GM18868 (cell line): ENCODE data around the gene PHLPP1.
A peak's percentile ranks its signal among the peaks of the same experiment; 100 is the strongest.
"Not testable (repeated sequence)": the region's sequence is repeated elsewhere in the genome, so short reads cannot be mapped to it uniquely, and the experiment has no call there.

Experiments used
- ATAC-seq: cut with Tn5 transposase; IDR thresholded peaks from one replicate; pipeline ENCODE4 v1.9.1; 2021; ENCODE audit warnings: mild to moderate bottlenecking, moderate library complexity; ENCODE audit not compliant: unreplicated experiment

PHLPP1 gene

DNA sequence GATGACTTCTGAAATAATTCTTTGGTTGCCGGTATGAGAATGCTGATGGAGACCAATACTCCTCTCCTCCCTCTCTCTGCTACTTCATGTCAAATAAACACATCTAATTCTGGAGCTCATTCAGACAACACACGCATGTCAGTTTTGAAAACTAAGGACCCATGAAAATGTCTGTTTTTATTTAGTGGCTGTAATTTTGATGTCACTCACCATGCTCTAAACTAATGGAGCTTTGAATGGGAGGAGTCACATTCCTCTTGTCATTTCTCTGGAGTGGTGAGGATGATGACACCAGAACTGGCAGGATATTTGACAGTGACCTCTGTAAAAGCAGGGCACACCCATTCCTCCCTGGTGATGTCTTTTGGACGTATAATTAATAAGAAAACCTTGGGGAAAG is 163.0 kb downstream of the PHLPP1 start:
- ATAC-seq: no peak

DNA sequence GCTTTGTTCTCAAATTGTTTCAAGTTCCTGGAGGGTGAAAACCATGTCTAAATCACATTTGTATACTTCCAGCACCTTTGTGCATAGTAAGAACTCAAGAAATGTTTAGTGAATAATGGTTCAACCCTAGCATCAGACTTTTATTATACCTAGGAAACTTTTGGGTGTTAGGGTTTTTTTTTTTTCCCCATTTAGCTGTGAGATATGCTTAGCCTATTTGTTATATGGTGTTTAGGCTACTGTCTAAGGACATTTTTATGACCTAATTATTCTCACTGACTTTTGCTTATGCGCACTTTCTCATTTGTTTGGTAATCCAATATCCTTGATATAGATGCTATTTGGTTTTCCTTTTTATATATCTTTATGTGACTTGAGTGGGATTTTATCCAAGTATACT is 164.7 kb downstream of the PHLPP1 start:
- ATAC-seq: no peak

DNA sequence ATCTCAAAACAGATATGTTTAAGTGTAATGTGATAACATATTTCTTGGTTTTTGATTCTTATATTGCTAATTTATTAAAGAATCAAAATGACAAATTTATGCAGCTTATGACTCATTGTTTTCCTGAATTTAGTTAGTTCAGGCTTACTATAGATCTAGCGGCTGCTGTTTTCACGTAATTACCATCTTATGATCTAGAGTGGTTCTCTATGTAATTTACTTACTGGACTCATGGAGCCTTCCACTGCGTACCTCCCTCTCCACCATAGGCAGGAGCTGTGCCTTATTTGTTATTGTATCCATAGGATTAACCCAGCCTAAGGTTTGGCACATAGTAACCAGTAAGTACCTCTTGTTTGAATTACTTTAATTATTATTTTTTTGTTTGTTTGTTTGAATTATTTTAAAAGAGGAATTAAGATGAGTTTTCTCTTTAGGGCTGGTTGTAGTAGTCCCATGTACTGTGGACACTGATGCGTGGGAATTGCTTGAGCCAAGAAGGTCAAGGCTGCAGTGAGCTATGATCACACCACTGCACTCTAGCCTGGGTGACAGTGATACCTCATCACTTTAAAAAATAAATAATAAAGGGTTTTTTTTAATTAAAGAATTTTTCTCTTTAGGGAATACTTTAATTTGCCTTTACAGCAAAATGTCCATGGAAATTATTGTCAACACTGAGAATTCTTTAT is 165.5 kb downstream of the PHLPP1 start:
- ATAC-seq: no peak

DNA sequence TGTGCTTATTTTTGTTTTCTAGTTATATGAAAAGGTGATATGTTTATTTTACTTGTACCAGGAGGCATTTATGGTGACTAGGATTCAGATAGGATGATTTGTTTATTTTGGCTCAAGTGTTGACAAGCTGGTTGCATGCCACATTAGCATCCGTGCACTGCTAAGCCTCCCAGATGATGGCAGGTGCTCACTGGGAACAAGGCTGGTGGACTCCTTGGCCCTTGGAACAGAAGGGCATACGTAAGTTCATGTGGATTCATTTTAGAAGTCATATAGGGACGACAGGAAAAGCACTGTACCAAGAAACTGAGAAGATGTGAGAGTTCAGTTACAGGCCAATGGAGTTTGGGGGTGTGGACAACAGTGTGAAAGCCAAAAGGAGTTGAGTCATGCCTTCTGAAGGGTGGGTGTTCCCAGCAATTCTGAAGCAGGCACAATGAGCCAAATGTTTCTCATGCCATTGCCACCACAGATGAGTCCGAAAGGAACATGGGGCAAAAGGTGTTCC is 166.2 kb downstream of the PHLPP1 start:
- ATAC-seq: peak; percentile 83

DNA sequence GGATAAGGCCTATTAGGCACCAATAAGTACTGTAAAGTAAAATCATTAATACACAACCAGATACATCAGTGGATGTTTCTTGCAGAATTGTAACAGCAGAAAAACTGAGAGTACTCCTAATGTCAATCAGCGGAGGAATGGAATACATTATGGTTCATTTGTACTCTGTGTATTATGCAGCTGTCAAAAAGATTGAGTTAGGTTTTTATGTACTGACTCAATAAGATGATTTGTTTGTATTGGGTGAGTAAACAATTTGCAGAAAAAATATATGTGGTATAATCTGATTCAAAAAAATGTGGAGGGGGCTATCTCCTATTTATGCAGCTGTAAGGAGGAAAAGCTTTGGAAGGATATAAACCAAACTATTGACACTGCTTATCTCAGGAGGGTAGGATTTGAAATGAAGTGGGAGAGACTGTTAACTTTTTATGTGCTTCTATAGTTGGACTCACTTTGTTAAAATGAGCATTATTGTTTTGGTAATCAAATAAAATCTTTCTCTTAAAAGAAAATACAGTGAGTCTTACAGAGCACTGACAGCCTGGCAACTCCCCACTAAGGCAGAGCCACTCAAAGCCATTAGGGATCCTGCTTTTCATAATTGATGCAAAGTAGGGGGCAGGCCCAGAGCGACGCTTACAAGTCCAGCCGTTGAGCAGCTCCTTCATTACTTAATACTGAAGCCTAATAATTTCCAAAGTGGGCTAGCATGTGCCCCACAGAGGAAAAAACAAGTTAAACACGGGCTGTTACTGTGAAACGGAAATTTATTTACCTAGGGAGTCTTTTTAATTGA is 168.8 kb downstream of the PHLPP1 start:
- ATAC-seq: no peak

DNA sequence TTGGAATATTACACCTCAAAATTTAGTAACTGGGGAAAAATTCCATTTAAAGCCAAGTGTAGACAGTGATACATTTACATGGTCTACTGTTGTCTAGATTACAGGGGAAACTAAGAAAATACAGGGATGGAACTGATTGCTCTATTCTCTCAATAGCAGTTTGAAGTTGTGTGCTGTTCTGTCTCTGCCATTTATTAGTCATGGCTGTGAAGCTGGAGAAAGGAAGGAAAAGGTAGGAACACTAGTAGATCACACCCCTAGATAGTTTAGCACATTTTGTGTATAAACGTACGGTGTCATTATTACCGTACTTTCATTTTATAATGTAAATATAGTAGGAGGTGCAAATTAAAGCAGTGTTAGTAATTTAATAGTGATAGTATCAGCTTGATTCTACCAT is 170.5 kb downstream of the PHLPP1 start:
- ATAC-seq: no peak

DNA sequence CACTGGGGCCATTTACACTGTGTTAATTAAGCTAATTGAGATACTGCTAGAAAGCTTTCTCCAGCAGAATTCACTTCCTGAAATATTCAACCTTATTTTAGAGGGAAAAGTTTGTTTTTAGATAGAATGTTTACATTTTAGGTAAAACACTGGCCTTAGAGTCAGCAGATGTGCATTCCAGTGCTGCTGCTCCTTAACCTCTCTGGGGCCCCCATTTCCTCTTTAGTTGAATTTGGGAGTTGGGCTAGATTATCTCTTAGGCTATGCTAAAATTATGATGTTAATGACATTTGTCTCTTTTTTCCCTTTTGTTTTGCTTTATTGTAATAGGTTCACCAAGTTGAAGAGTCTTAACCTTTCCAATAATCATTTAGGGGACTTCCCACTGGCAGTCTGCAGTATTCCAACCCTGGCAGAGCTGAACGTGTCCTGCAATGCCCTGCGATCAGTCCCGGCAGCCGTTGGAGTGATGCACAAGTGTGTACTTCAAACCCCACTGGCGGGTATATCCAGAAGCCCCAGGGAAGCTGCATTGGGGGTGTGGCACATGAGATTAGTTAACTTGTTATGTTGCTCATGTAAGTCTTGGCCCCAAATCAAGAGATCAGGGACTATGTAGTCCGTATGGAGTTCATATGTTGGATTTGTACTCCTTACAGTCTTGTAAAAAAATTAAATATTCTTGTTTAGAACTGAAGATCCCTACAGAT is 179.5 kb downstream of the PHLPP1 start:
- no peak for ATAC-seq

DNA sequence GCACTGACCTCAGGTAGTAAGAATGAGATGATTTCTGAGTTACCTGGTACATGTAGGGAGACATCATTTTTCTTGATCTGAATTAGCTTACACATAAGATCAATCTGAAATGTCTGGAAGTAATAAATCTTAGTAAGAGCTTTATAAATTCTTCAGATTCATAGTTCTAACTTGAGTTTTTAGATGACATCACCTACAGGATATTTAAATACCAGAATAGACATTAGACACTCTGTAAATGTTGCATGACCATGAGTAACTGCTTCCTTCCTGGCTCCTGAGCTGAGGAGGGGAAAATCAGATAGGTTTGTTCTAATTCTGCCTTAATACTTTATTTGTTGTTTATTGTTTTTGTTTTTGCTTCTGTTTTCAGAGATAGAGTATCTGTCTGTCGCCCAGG is 181.8 kb downstream of the PHLPP1 start:
- ATAC-seq: no peak

DNA sequence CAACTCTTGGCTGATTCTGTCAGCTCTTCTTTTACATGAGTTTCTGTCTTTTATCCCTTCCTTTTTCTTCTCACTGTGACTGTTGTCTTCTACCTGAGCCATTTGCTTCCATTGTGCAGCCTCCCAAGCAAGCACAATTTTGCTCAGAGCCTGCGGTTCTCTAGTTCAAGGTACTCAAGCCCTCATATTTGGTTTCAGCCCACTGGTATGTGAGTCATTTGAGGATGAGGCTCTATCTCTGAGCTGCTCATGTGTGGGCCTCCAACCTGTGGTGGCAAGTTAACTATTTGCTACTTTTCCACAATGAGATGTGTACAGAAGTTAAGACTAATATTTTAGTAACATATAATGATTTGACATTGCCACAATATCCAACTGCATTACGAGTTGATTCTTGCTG is 183.0 kb downstream of the PHLPP1 start:
- ATAC-seq: peak; percentile 100

DNA sequence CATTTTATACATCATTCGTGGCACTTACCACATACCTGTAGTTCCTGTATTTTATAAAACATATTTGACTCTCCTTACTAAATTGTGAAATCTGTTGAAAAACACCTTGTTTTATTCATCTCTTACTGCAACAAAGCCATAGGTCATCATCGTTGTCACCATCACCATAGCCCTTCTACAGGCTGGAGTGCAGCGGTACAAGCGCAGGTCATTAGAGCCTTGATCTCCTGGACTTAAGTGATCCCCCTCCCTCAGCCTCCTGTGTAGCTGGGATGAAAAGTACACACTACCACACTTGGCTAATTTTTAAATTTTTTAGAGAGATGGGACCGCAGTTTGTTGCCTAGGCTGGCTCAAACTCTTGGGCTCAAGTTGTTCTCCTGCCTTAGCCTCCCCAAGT is 184.2 kb downstream of the PHLPP1 start:
- no peak for ATAC-seq

DNA sequence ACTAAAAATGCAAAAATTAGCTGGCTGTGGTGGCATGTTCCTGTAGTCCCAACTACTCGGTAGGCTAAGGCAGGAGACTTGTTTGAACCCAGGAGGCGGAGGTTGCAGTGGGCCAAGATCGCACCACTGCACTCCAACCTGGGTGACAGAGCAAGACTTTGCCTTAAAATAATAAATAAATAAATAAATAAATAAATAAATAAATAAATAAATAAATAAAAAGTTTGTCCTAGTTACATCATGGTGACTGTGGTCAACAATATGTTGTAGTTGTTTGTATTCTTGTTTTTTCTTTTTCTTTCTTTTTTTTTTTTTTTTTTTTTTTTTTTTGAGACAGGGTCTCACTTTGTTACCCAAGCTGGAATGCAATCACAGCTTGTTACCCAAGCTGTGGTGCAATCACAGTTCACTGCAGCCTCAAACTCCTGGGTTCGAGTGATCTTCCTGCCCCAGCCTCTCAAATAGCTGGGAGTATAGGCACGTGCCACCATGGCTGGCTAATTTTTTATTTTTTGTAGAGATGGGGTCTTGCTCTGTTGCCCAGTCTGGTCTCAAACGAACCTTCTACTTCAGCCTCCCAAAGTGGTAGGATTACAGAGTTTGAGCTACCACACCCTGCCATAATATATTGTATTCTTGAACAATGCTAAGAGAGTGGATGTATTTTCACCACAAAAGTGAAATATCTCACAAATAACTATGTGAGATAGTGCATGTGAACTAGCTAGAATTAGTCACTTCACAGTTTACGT is 185.0 kb downstream of the PHLPP1 start:
- no peak for ATAC-seq

DNA sequence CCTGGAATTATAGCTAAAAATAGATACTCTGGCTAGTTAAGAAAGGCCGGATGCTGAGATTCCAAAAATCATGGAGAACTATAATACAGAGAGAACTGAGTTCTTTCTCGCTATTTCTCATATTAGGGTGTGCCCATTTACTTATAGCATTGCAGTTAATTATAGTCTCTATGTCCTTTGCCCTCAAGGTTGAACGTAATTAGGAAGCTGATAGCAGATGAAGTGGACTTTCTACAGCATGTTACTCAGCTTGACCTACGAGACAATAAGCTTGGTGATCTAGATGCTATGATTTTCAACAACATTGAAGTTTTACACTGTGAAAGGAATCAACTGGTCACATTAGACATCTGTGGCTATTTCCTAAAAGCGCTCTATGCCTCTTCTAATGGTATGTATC is 187.4 kb downstream of the PHLPP1 start:
- no peak for ATAC-seq

DNA sequence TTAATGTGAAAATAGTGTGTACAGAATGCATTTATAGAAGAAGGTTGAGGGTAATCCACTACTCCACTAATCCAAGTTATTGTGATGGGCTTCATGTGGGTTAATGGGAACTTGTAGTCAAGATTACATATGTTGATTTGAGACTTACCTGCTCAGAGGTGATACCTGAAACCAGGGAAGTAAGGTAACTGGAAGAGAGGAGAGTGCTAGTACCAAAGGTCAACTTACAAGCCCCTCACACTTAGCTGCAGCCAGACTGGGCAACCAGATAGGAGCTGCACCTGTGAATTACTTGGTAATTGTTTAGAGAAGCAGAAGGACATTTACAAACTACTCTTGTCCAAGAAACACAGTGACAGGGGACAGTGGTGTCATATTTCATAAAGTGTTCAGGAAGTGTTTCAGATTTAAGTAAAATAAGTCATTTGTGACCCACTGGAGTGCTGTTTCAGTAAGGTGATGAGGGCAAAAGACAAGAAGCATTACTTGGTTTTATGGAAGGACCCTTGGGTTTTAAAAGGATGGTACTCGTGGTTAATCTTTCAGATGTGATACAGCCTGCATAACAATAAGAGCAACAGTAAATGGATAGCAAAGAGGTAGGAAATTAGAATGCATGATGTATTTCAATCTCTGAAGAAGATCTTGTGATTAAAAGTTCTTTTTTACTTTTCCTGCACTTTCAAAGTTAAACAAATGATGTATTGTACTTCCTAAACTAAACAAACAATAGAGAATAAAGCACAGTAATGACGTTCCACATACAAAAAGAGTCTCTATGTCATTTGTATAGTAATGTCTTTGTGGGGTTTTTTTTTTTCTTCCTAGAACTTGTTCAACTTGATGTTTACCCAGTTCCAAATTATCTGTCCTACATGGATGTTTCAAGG is 189.3 kb downstream of the PHLPP1 start:
- no peak for ATAC-seq

DNA sequence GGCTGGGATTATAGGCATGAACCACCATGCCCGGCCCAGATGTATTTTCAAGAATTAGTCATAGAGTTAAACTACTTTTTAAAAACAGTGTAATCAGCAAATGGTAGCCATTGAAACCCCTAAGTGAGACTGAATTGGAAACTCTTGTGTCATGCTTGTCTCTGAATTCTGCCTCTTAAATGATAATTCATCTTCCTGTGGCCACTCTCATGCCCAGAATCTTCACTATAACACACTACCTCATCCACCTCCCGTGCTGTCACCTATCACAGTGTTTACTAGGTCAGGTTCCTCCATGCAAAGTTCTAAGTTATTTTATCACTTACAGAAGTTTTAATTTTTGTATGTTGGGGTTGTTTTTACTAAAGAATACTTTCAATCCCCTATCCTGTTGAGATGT is 197.5 kb downstream of the PHLPP1 start:
- no peak for ATAC-seq

DNA sequence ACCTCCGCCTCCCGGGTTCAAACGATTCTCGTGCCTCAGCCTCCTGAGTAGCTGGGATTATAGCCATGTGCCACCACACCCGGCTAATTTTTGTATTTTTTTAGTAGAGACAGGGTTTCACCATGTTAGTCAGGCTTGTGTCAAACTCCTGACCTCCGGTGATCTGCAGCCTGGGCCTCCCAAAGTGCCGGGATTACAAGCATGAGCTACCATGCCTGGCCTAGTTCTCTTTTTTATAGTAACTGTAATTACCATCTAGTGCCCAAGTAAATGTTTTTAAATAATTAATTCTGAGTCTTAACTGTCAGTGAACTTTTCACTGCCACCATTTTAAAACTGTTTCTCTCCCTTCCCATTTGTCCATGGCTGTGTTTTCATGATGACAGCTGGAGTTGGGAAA is 198.5 kb downstream of the PHLPP1 start:
- ATAC-seq: not testable (repeated sequence)

DNA sequence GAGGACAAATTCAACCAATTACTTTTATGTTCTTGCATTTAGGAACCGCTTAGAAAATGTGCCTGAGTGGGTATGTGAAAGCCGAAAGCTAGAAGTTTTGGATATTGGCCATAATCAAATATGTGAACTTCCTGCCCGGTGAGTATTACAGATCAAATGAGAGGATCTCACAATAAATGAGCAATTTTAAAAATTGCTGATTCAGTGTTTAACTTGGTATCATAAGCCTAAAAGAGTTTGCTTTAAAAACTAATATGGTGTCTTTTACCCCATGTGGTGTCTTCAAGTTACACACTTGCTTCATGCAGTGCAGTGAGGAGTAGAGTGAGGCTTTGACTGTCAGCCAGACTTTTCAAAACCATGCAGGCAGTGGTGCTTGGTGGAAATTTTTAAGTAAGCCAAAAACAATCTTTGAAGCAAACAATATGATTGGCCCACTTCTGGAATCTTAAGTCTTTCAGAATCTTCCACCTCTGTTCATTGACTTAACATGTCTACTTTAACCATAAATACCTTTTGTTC is 199.6 kb downstream of the PHLPP1 start:
- no peak for ATAC-seq

DNA sequence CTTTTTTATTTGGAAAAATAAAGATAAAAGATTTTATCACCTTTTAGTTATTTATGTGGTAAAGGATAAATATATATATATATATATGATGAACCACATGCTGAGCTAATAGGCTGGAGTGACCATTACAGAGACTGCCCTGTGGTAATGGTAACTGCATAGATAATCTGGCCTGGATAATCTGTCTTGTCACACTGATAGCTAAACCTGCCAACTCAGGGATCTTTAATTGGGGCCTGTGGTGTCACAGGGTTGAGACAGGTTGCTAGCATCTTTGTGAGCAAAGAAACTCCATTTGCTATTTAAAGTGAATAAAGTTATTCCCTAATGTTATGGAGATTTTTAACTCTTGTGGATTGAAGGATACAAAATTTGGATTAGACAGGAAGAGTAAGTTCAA is 203.0 kb downstream of the PHLPP1 start:
- no peak for ATAC-seq

DNA sequence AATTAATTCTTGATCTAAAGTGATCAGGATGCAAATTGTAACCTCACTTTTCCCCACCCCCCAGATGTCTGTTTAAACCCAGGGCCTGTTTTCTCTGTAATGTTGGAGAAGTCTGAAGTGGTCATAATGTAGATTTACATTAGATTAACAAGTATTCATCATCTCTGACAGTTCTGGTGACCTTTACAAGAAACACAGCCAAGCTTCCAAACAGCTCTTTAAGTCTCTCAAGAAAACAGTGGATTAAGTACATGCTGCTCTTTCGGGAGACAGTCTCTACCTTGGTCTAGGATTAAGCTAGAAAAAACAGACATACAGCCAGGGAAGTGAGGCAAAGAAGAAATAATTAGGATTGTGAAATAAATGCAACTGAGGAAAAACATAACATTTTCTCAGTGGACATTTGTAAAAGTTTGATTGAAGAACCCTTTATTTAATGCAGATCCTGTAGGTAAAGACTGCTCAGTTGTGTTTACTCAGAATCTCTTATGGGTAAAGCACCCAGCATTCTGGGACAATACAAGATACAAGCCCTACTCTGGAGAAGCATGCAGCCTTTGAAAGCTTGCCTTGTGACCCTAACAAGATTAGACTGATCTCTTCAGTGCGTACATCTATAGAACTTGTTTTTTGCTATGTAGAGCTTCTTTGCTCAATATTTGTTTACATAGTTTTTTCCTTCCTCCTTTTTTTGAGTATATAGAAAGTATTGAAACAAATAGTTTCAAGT is 203.9 kb downstream of the PHLPP1 start:
- ATAC-seq: no peak

DNA sequence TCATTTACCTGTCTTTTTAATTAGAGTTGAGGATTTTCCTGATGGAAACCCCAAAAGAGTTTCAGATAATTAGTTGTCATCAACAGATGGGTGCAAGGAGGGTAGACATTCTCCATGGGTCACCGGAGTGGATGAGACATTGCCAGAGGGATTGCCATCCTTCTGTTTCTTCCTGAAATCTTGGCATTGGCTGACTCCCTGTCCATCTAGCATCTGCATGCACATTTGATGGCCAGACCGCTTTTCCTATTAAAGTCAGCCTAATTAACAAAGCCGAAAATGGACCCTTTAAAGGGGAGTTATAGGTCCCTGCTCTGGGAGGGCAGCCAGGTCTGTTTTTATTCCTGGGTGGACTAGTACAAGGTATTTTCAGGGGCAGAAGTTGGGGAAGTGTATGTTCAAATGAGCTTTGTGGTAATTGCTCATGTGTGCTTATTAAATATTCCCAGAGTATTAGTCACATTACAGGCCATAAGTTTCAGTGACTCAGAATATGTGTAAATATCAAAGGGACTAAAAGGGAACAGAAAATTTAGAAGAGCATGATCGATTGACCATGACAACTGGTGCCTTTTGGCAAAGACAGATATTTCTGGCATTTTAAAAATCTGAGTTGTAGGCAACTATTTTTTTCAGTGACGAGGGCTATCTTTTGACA is 209.8 kb downstream of the PHLPP1 start:
- peak; percentile 76 for ATAC-seq
